ENCODE measurements around the gene KCNN2. TPM values are rescaled to one million over a fixed set of nuclear protein-coding genes. Genes with fewer than 3 reads are reported as not detected.

The KCNN2 gene
- total RNA-seq (0.50 TPM in 1 of 2 replicates, not detected in the other), polyA plus RNA-seq (0.08 and 1.2 TPM in 2 replicates), polyA minus RNA-seq (ENCODE audit: low replicate concordance) (not detected in 2 replicates)
- polyA plus RNA-seq (2012) = 0.20 and 1.0 TPM in 2 replicates

GRCh38 chr5:114361724-114362196 lies at the start of gene KCNN2:
KCNN2 (plus strand) TSS chr5:114362070; CDS start chr5:114362140, 70 bp downstream.
- TF ChIP-seq CTCF (conservative IDR thresholded peaks at IDR 0.05 in 1 of 2, IDR thresholded peaks at IDR 0.05 in 1 of 2; ENCODE audit: low read depth in 1 of 2, low read length in 2 of 2) = no peak
- peak; percentile 66 for TF ChIP-seq EZH2 (IDR thresholded peaks at IDR 0.05; ENCODE audit: low read length, missing control alignments)
- Histone ChIP-seq H3K4me3 (replicated peaks in 1 of 4; ENCODE audit: control extremely low read depth in 1 of 4, insufficient read depth in 1 of 4, low read depth in 3 of 4, low read length in 4 of 4) (peak within 1 kb of the TSS; percentile 26 to 59 (median 38)), H2AFZ (ENCODE audit: low read length) (no peak within 1 kb of the TSS), H3K27ac (ENCODE audit: insufficient read depth, low read length) (no peak within 1 kb of the TSS), H3K9ac (ENCODE audit: insufficient read depth, low read length) (no peak within 1 kb of the TSS), H4K20me1 (ENCODE audit: control insufficient read depth, extremely low read depth, insufficient read depth, low read length) (no peaks in the 10 kb centered on the region), H3K4me2 (ENCODE audit: extremely low read depth, insufficient read depth, low read length) (peak within 1 kb of the TSS; percentile 51), H3K36me3 (ENCODE audit: control insufficient read depth, insufficient read depth, low read length) (no peaks in the 10 kb centered on the region), H3K79me2 (ENCODE audit: control insufficient read depth, insufficient read depth, low read length) (no peaks in the 10 kb centered on the region), H3K27me3 (ENCODE audit: control insufficient read depth, insufficient read depth, low read length) (peaks cover 31% of the 10 kb centered on the region), H3K4me1 (ENCODE audit: control insufficient read depth, extremely low read depth, insufficient read depth, low read length) (no peaks in the 10 kb centered on the region), H3K9me3 (ENCODE audit: control insufficient read depth, insufficient read depth, low read depth, low read length) (no peaks in the 10 kb centered on the region)
- DNase-seq (ENCODE audit: low read depth in 2 of 2) = peak; percentile 57 to 93

- H3K9me3 ChIP-seq (ENCODE audit: control insufficient read depth, insufficient read depth, low read depth, low read length) = no peaks in the 10 kb centered on the region
- H3K27me3 ChIP-seq (ENCODE audit: control insufficient read depth, insufficient read depth, low read length) = no peaks in the 10 kb centered on the region
- no peak overlapping the region for H3K27ac ChIP-seq (ENCODE audit: insufficient read depth, low read length)
- H3K79me2 ChIP-seq (ENCODE audit: control insufficient read depth, insufficient read depth, low read length) = no peaks in the 10 kb centered on the region
- H3K4me3 ChIP-seq (replicated peaks in 1 of 4; ENCODE audit: control extremely low read depth in 1 of 4, insufficient read depth in 1 of 4, low read depth in 3 of 4, low read length in 4 of 4) = no peak overlapping the region
- H2AFZ ChIP-seq (ENCODE audit: low read length) = no peak overlapping the region
- no peaks in the 10 kb centered on the region for H3K36me3 ChIP-seq (ENCODE audit: control insufficient read depth, insufficient read depth, low read length)
- DNase-seq (ENCODE audit: low read depth in 2 of 2) = no peak
- H4K20me1 ChIP-seq (ENCODE audit: control insufficient read depth, extremely low read depth, insufficient read depth, low read length) = no peaks in the 10 kb centered on the region
- TF ChIP-seq CTCF (conservative IDR thresholded peaks at IDR 0.05 in 1 of 2, IDR thresholded peaks at IDR 0.05 in 1 of 2; ENCODE audit: low read depth in 1 of 2, low read length in 2 of 2) (no peak), EZH2 (IDR thresholded peaks at IDR 0.05; ENCODE audit: low read length, missing control alignments) (no peak)
- H3K4me1 ChIP-seq (ENCODE audit: control insufficient read depth, extremely low read depth, insufficient read depth, low read length) = no peaks in the 10 kb centered on the region
- no peak overlapping the region for H3K9ac ChIP-seq (ENCODE audit: insufficient read depth, low read length)
- no peak overlapping the region for H3K4me2 ChIP-seq (ENCODE audit: extremely low read depth, insufficient read depth, low read length)
Observed at GRCh38 chr5:114312658-114313057, 49.2 kb upstream of the KCNN2 start.

GRCh38 chr5:114314061-114314460 lies 47.8 kb upstream of the KCNN2 start:
- Histone ChIP-seq H3K9ac (ENCODE audit: insufficient read depth, low read length) (no peak overlapping the region), H4K20me1 (ENCODE audit: control insufficient read depth, extremely low read depth, insufficient read depth, low read length) (no peaks in the 10 kb centered on the region), H3K27ac (ENCODE audit: insufficient read depth, low read length) (no peak overlapping the region), H3K36me3 (ENCODE audit: control insufficient read depth, insufficient read depth, low read length) (no peaks in the 10 kb centered on the region), H3K9me3 (ENCODE audit: control insufficient read depth, insufficient read depth, low read depth, low read length) (no peaks in the 10 kb centered on the region), H3K4me2 (ENCODE audit: extremely low read depth, insufficient read depth, low read length) (no peak overlapping the region), H3K4me3 (replicated peaks in 1 of 4; ENCODE audit: control extremely low read depth in 1 of 4, insufficient read depth in 1 of 4, low read depth in 3 of 4, low read length in 4 of 4) (no peak overlapping the region), H3K27me3 (ENCODE audit: control insufficient read depth, insufficient read depth, low read length) (no peaks in the 10 kb centered on the region), H2AFZ (ENCODE audit: low read length) (no peak overlapping the region), H3K4me1 (ENCODE audit: control insufficient read depth, extremely low read depth, insufficient read depth, low read length) (no peaks in the 10 kb centered on the region), H3K79me2 (ENCODE audit: control insufficient read depth, insufficient read depth, low read length) (no peaks in the 10 kb centered on the region)
- no peak for DNase-seq (ENCODE audit: low read depth in 2 of 2)
- TF ChIP-seq EZH2 (IDR thresholded peaks at IDR 0.05; ENCODE audit: low read length, missing control alignments) (no peak), CTCF (conservative IDR thresholded peaks at IDR 0.05 in 1 of 2, IDR thresholded peaks at IDR 0.05 in 1 of 2; ENCODE audit: low read depth in 1 of 2, low read length in 2 of 2) (no peak)

Measured in fibroblast of lung (primary cell).